Measurements from ENCODE around the gene OTOA.
"Not testable (repeated sequence)": the region's sequence is repeated elsewhere in the genome, so short reads cannot be mapped to it uniquely, and the experiment has no call there.

OTOA gene

GRCh38 chr16:21667575-21667974 is 3.8 kb downstream of the OTOA start:
- no peak for DNase-seq (ENCODE audit: extremely low read depth in 1 of 2, low read depth in 1 of 2)

- DNase-seq (ENCODE audit: extremely low read depth in 1 of 2, low read depth in 1 of 2) = no peak
These were observed 9.7 kb downstream of the OTOA start for GRCh38 chr16:21673469-21673868.

GRCh38 chr16:21674456-21674855 is 10.7 kb downstream of the OTOA start:
- not testable (repeated sequence) for DNase-seq (ENCODE audit: extremely low read depth in 1 of 2, low read depth in 1 of 2)

- not testable (repeated sequence) for DNase-seq (ENCODE audit: extremely low read depth in 1 of 2, low read depth in 1 of 2)
These were observed 16.9 kb downstream of the OTOA start for GRCh38 chr16:21680714-21681113.

GRCh38 chr16:21683184-21683583 is 19.4 kb downstream of the OTOA start:
- DNase-seq (ENCODE audit: extremely low read depth in 1 of 2, low read depth in 1 of 2) = no peak

- no peak for DNase-seq (ENCODE audit: extremely low read depth in 1 of 2, low read depth in 1 of 2)
These were observed 20.4 kb downstream of the OTOA start for GRCh38 chr16:21684199-21684598.

- no peak for DNase-seq (ENCODE audit: extremely low read depth in 1 of 2, low read depth in 1 of 2)
These were observed 21.3 kb downstream of the OTOA start for GRCh38 chr16:21685034-21685455.

GRCh38 chr16:21689107-21689506 is 25.3 kb downstream of the OTOA start:
- no peak for DNase-seq (ENCODE audit: extremely low read depth in 1 of 2, low read depth in 1 of 2)

- not testable (repeated sequence) for DNase-seq (ENCODE audit: extremely low read depth in 1 of 2, low read depth in 1 of 2)
These were observed 27.2 kb downstream of the OTOA start for GRCh38 chr16:21690967-21691366.

- DNase-seq (ENCODE audit: extremely low read depth in 1 of 2, low read depth in 1 of 2) = no peak
These were observed 30.8 kb downstream of the OTOA start for GRCh38 chr16:21694609-21695008.

- DNase-seq (ENCODE audit: extremely low read depth in 1 of 2, low read depth in 1 of 2) = no peak
These were observed 33.3 kb downstream of the OTOA start for GRCh38 chr16:21697032-21697431.

- no peak for DNase-seq (ENCODE audit: extremely low read depth in 1 of 2, low read depth in 1 of 2)
These were observed 34.6 kb downstream of the OTOA start for GRCh38 chr16:21698169-21699032.

- DNase-seq (ENCODE audit: extremely low read depth in 1 of 2, low read depth in 1 of 2) = no peak
These were observed 37.5 kb downstream of the OTOA start for GRCh38 chr16:21701271-21701670.

- DNase-seq (ENCODE audit: extremely low read depth in 1 of 2, low read depth in 1 of 2) = no peak
These were observed 38.5 kb downstream of the OTOA start for GRCh38 chr16:21702276-21702675.

GRCh38 chr16:21703156-21703555 is 39.4 kb downstream of the OTOA start:
- no peak for DNase-seq (ENCODE audit: extremely low read depth in 1 of 2, low read depth in 1 of 2)

GRCh38 chr16:21703589-21704174 is 39.9 kb downstream of the OTOA start:
- DNase-seq (ENCODE audit: extremely low read depth in 1 of 2, low read depth in 1 of 2) = no peak

GRCh38 chr16:21704266-21704665 is 40.5 kb downstream of the OTOA start:
- DNase-seq (ENCODE audit: extremely low read depth in 1 of 2, low read depth in 1 of 2) = no peak

- no peak for DNase-seq (ENCODE audit: extremely low read depth in 1 of 2, low read depth in 1 of 2)
These were observed 41.0 kb downstream of the OTOA start for GRCh38 chr16:21704733-21705132.

- peak; percentile 62 to 71 for DNase-seq (ENCODE audit: extremely low read depth in 1 of 2, low read depth in 1 of 2)
These were observed 44.9 kb downstream of the OTOA start for GRCh38 chr16:21708533-21709115.

GRCh38 chr16:21710938-21711337 is 47.2 kb downstream of the OTOA start:
- DNase-seq (ENCODE audit: extremely low read depth in 1 of 2, low read depth in 1 of 2) = no peak

GRCh38 chr16:21713549-21714368 is 50.0 kb downstream of the OTOA start:
- no peak for DNase-seq (ENCODE audit: extremely low read depth in 1 of 2, low read depth in 1 of 2)

Data from activated CD8-positive, alpha-beta memory T cell treated with anti-CD3 and anti-CD28 coated beads for 1 hour (primary cell).